Measurements from ENCODE around the gene KCNK3.

DNA sequence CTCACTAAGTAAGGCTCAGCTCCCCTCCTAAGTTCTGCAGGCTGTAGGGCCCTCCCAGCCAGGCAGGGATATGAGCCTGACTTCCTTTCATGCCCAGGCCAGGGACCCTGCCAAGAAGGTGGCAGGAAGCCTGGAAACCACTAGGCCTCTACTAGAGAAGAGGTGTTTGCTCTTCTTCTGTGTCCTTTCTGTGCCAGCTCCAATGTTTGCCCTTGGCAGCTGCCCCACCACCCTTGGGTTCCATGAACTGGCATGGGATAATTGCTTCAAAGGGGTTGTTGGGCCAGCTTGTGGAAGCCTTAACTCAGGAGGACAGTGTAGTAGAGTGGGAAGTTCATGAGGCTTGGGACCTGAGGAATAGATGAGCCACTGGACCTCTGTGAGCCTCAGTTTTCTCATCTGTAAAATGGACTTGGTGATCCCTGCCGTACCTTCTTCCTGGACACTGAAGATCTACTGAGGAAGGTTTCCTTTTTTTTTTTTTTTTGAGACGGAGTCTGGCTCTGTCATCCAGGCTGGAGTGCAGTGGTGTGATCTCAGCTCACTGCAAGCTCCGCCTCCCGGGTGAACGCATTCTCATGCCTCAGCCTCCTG is 75.5 kb downstream of the KCNK3 start:
- TF ChIP-seq POLR2AphosphoS5 (IDR thresholded peaks at IDR 0.05) = peak; percentile 53
- TF ChIP-seq, protein P1, sequence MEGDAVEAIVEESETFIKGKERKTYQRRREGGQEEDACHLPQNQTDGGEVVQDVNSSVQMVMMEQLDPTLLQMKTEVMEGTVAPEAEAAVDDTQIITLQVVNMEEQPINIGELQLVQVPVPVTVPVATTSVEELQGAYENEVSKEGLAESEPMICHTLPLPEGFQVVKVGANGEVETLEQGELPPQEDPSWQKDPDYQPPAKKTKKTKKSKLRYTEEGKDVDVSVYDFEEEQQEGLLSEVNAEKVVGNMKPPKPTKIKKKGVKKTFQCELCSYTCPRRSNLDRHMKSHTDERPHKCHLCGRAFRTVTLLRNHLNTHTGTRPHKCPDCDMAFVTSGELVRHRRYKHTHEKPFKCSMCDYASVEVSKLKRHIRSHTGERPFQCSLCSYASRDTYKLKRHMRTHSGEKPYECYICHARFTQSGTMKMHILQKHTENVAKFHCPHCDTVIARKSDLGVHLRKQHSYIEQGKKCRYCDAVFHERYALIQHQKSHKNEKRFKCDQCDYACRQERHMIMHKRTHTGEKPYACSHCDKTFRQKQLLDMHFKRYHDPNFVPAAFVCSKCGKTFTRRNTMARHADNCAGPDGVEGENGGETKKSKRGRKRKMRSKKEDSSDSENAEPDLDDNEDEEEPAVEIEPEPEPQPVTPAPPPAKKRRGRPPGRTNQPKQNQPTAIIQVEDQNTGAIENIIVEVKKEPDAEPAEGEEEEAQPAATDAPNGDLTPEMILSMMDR (IDR thresholded peaks at IDR 0.05) = no peak
- TF ChIP-seq POLR2A (IDR thresholded peaks at IDR 0.05) = no peak
